Breast epithelium (tissue), 4 donors: ENCODE results near the gene ALDH1A3. TPM values are rescaled to one million over a fixed set of nuclear protein-coding genes. Genes with fewer than 3 reads are reported as not detected.

ENCODE experiments used
- DNase-seq, 2 donors: peaks; one replicate each; pipeline ENCODE4 v3.0.0-alpha.2; 2019; ENCODE audit warnings: low spot score in 2 of 2
- H3K27ac ChIP-seq, 2 donors: fragments of 200-600 bp; sonication (generic) in 1 of 2; one replicate each; pipeline ENCODE4 v1.5.1; 2016 to 2019; ENCODE audit warnings: mild to moderate bottlenecking in 1 of 2
- H3K27me3 ChIP-seq, 2 donors: fragments of 200-600 bp; sonication (generic) in 1 of 2; one replicate each; pipeline versions ENCODE4 v1.5.1 to v1.6.0; 2017 to 2019; ENCODE audit warnings: control low read depth in 1 of 2, mild to moderate bottlenecking in 1 of 2
- H3K36me3 ChIP-seq: fragments of 200-600 bp; one replicate; pipeline ENCODE4 v1.5.1; 2019
- H3K4me1 ChIP-seq, 2 donors: fragments of 200-600 bp; sonication (generic); one replicate each; pipeline ENCODE4 v1.5.1; 2016 to 2019; ENCODE audit warnings: control low read depth in 1 of 2
- H3K4me3 ChIP-seq, 3 donors: fragments of 200-600 bp; sonication (generic); 1 replicate in 2 of 3; 2 replicates in 1 of 3; pipeline ENCODE4 v1.5.1; 2016 to 2019; ENCODE audit warnings: mild to moderate bottlenecking in 3 of 3, moderate library complexity in 2 of 3
- H3K9me3 ChIP-seq, 2 donors: fragments of 200-600 bp; sonication (generic) in 1 of 2; one replicate each; pipeline ENCODE4 v1.5.1; 2016 to 2019; ENCODE audit warnings: control low read depth in 1 of 2
- CTCF ChIP-seq, 3 donors: fragments of 450-650 bp; IDR thresholded peaks; one replicate each; pipeline ENCODE4 v1.5.1; 2016 to 2017; ENCODE audit warnings: antibody characterized with exemption in 3 of 3, mild to moderate bottlenecking in 3 of 3, moderate library complexity in 3 of 3
- POLR2A ChIP-seq: fragments of 450-650 bp; IDR thresholded peaks from one replicate; pipeline ENCODE4 v1.6.1; 2016; ENCODE audit warnings: antibody characterized with exemption, mild to moderate bottlenecking, moderate library complexity
- POLR2AphosphoS5 ChIP-seq, 3 donors: sonication (generic); formaldehyde crosslinking; IDR thresholded peaks; one replicate each; pipeline ENCODE4 v1.6.1; 2017; ENCODE audit warnings: antibody characterized with exemption in 3 of 3
- intact Hi-C: fragments of 100-400 bp; cut with DNase I; formaldehyde crosslinking; loops from one replicate; pipeline ENCODE4 v1.15.1; 2023; ENCODE audit warnings: low total_unique reads
- total RNA-seq, 3 donors: library from RNA; depleted of rRNA; stranded (reverse); fragments of >200 nt; gene quantifications; one replicate each; pipeline ENCODE4 v1.1.0, GENCODE V29; 2016

The ALDH1A3 gene
- total RNA-seq, 3 donors from 2014 or later = 24.2 to 207 (median 44.9) TPM

GRCh38 chr15:100869151-100869999, 10.3 kb upstream of the ALDH1A3 start:
- H3K27me3 ChIP-seq = no peaks in the 10 kb centered on the region
- TF ChIP-seq CTCF (IDR thresholded peaks at IDR 0.05) = no peak
- no peak for TF ChIP-seq POLR2AphosphoS5 (IDR thresholded peaks at IDR 0.05)
- no peak for TF ChIP-seq POLR2A
- no peaks in the 10 kb centered on the region for H3K4me1 ChIP-seq

GRCh38 chr15:100873029-100873677, 6.5 kb upstream of the ALDH1A3 start:
- H3K4me3 ChIP-seq = no peak overlapping the region
- H3K27ac ChIP-seq = peak overlapping the region; percentile 36 to 54
- no peaks in the 10 kb centered on the region for H3K27me3 ChIP-seq
- no peaks in the 10 kb centered on the region for H3K36me3 ChIP-seq
- intact Hi-C loops = no loop called here
- H3K4me1 ChIP-seq = no peaks in the 10 kb centered on the region
- TF ChIP-seq CTCF (IDR thresholded peaks at IDR 0.05) = peak; percentile 98 to 99 (median 99)
- peak in 1 of 3 donors; percentile 65 for TF ChIP-seq POLR2AphosphoS5 (IDR thresholded peaks at IDR 0.05)
- no peak for TF ChIP-seq POLR2A
- no peaks in the 10 kb centered on the region for H3K9me3 ChIP-seq
- peak in 1 of 2 donors; percentile 78 for DNase-seq

More at GRCh38 chr15:100869151-100869999, 10.3 kb upstream of the ALDH1A3 start:
- DNase-seq = no peak
- Histone ChIP-seq H3K36me3 (no peaks in the 10 kb centered on the region), H3K4me3 (no peak overlapping the region), H3K27ac (no peak overlapping the region), H3K9me3 (no peaks in the 10 kb centered on the region)
- intact Hi-C loops = loop anchor here (10.0 kb wide), 1 partner anchor 815 kb away; no protein-coding TSS in a partner anchor

- H3K36me3 ChIP-seq = no peaks in the 10 kb centered on the region
- no peaks in the 10 kb centered on the region for H3K27me3 ChIP-seq
- no peak for DNase-seq
- intact Hi-C loops = no loop called here
- no peak overlapping the region for H3K27ac ChIP-seq
- peaks cover 0 to 4% of the 10 kb centered on the region in 2 donors for H3K4me1 ChIP-seq
- no peaks in the 10 kb centered on the region for H3K9me3 ChIP-seq
- no peak overlapping the region for H3K4me3 ChIP-seq
- TF ChIP-seq POLR2A (no peak), CTCF (IDR thresholded peaks at IDR 0.05) (no peak), POLR2AphosphoS5 (IDR thresholded peaks at IDR 0.05) (no peak)
These were observed 4.1 kb upstream of the ALDH1A3 start for GRCh38 chr15:100875495-100875894.

- Histone ChIP-seq H3K36me3 (no peaks in the 10 kb centered on the region), H3K4me1 (peaks cover 0 to 4% of the 10 kb centered on the region in 2 donors), H3K27ac (no peak overlapping the region), H3K9me3 (no peaks in the 10 kb centered on the region), H3K27me3 (no peaks in the 10 kb centered on the region), H3K4me3 (no peak overlapping the region)
- TF ChIP-seq POLR2A (no peak), POLR2AphosphoS5 (IDR thresholded peaks at IDR 0.05) (no peak), CTCF (IDR thresholded peaks at IDR 0.05) (no peak)
- intact Hi-C loops = no loop called here
- DNase-seq = no peak
These were observed 3.7 kb upstream of the ALDH1A3 start for GRCh38 chr15:100875976-100876375.

- Histone ChIP-seq H3K36me3 (no peaks in the 10 kb centered on the region), H3K4me3 (no peak overlapping the region), H3K4me1 (peaks cover 0 to 4% of the 10 kb centered on the region in 2 donors), H3K27ac (no peak overlapping the region), H3K27me3 (no peaks in the 10 kb centered on the region), H3K9me3 (no peaks in the 10 kb centered on the region)
- no peak for TF ChIP-seq POLR2A
- intact Hi-C loops = no loop called here
- no peak for DNase-seq
These were observed 2.1 kb upstream of the ALDH1A3 start for GRCh38 chr15:100877551-100877950.
